GM18907 (cell line): ENCODE data around the gene ABCA4.
"Not testable (repeated sequence)": the region's sequence is repeated elsewhere in the genome, so short reads cannot be mapped to it uniquely, and the experiment has no call there.

Source experiments
- ATAC-seq: cut with Tn5 transposase; IDR thresholded peaks from one replicate; pipeline ENCODE4 v1.9.1; 2021; ENCODE audit warnings: mild to moderate bottlenecking, moderate library complexity; ENCODE audit not compliant: unreplicated experiment

The ABCA4 gene

DNA sequence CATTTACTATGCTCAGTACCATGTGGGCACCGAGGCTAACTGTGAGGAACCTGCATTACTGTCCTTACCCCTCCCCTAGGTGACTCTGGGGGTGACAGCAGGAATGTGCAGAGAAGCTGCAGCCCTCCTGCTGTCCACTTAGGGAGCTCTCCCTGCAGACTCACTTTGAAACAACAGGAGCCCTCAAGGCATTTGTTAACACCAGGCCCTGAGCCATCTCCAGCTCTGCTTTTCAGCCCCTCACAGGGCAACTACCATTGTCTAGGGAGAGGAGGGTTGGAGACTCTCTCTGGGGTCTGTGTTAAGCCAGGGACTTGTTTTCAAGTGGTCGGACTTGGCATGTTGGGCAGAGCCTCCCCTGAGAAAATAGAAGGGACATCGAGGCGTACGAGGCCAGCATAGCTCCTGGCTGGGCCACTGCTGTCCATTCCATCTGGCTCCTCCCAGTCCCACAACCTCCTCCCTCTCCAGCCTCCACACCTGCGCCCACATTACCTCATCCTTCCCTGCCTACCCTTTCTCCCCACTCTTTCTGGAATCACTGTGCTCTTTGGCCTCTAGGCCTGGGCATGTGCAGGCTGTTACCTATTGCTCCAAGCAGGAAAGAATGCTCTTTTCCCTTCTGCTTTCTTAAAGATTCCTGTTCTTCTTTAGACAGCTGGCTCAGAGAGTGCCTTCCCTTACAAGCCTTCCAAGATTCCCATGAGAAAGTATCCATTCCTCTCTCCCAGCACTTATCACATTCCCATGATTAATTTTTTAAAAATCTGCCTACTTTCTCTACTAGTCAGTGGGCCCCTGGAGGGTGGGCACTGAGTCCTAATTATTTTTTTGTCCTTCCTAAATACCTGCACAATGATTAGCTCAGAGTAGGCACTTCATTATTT lies 109.0 kb downstream of the ABCA4 start:
- no peak for ATAC-seq

GRCh38 chr1:94011129-94011528 lies 109.8 kb downstream of the ABCA4 start:
- no peak for ATAC-seq

- ATAC-seq = no peak
Observed at GRCh38 chr1:94009304-94009703, 111.6 kb downstream of the ABCA4 start.

DNA sequence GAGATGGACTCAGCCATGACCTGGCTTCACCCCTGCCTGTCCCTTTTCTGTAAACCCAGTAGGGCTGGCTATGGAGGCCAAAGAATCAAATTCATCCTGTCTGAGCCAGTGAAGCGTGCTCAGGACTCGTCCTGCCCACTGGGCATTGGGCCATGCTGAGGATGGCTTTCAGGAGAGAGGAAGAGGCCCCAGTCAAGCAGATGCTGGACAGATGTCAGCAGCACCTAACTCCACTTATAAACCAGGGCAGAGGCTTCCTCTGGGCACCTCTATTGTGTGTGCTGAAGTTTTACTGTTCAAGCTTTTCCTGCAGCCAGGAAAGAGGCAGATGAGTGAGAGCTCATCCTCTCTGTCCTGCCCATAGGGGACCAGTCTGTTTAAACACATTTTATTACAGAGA lies 114.3 kb downstream of the ABCA4 start:
- no peak for ATAC-seq

GRCh38 chr1:94004924-94005323 lies 116.0 kb downstream of the ABCA4 start:
- ATAC-seq = no peak

GRCh38 chr1:94002046-94002787 lies 118.7 kb downstream of the ABCA4 start:
- ATAC-seq = no peak

DNA sequence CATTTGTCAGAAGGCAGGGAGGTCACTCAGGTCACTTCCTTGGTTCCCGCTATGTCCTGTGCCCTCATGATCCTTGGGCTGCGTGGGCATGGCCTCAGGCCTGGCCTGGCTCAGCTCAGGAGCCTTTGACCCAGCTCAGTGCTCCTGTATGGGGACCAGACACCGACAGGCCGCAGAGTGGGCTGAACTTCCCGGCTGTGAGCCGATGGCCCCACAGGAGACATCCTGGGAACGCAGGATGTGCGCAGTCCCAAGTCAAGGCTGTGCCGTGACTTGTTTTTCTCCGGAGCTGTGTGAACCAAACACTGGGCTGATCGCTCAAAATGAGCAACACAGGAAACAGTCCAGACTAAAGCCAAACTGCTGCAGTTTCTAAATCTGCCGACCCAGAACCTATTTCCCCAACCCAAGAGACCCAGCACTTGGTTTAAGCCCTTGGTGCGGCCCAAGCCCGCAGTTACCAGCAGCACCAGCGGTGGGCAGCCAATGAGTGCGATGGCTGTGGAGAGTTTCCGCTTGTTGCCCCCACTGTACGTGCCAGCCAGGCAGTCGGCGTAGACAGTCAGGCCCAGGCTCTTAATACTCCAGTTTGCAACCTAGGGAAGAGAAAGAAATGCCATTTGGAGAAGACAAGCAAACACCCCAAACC lies 119.4 kb downstream of the ABCA4 start:
- no peak for ATAC-seq

- no peak for ATAC-seq
Observed at GRCh38 chr1:94000510-94001282, 120.3 kb downstream of the ABCA4 start.

DNA sequence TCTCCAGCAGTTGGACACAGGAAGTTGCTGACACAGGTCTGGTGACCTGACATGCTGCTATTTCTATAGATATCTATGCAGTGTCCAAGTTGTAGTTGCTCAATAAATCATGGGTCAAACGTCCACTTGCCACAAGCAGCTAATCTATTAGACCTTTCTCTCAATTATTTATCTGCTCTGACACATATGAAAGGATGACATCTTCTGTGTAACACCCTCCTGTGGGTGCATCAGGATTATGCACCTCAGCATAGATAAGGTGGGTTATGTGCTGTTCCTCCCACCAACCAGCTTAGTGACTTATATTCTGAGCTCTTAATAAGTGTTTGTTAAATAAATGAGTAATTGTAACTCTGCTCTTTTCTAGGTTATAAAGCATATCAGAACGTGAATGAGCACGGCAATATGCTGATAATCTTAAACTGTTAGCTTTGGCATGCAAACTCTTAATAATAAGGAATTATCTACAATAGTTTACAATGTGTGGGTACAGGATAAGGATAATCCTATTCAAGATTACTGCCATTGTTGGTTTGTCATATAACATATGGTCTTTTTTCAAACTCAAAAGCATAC lies 121.0 kb downstream of the ABCA4 start:
- ATAC-seq = no peak

DNA sequence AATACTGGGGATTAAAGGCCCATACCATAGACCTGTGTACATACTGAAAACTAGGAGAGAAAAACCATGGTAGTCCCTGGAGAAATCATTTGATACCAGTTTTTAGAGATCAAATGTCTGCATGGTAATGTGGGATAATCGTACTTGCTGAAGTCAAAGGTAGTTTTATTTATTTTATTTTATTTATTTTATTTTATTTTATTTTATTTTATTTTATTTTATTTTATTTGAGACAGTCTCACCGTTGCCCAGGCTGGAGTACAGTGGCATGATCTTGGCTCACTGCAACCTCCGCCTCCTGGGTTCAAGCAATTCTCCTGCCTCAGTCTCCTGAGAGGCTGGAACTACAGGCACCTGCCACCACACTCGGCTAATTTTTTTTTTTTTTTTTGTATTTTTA lies 122.4 kb downstream of the ABCA4 start:
- ATAC-seq = not testable (repeated sequence)

DNA sequence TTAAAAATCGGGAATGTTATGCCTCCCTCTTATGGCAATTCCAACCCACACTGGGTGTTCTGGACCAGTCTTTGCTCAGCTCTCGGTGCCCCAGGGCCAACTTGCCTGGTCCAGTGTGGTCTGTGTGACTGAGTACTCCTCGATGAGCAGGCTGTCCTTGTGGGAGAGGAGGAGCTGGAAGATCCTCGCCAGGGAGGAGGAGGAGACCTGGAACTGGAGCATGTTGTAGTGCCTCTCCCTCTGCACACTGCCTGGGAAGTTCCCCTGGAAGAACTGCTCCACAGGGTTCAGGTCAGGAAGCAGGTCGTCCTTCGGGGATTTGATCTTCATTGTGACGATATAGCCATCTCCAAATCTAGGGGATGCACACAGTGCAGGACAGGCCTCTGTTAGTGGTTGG lies 123.2 kb downstream of the ABCA4 start:
- no peak for ATAC-seq

GRCh38 chr1:93995837-93996536 lies 125.0 kb downstream of the ABCA4 start:
- ATAC-seq = no peak

GRCh38 chr1:93993731-93994130 lies 127.2 kb downstream of the ABCA4 start:
- no peak for ATAC-seq

- ATAC-seq = no peak
Observed at GRCh38 chr1:93992954-93993353, 128.0 kb downstream of the ABCA4 start.

- no peak for ATAC-seq
Observed at GRCh38 chr1:93992190-93992589, 128.8 kb downstream of the ABCA4 start.

GRCh38 chr1:93991271-93991670 lies 129.7 kb downstream of the ABCA4 start:
- no peak for ATAC-seq

DNA sequence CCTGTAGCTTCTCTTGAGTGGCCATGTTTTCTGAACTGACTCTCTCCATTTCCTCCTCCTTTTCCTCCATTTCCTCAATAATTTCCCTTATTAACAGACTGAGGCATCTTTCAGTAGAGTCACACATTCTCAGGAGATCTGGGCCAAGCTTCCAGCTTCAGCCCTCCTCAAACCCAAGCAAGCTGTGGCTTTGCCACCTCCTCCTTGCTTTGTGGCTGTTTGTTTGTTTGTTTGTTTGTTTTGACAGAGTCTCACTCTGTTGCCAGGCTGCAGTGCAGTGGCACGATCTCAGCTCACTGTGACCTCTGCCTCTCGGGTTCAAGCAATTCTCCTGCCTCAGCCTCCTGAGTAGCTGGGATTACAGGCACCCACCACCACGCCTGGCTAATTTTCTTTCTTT lies 130.5 kb downstream of the ABCA4 start:
- ATAC-seq = not testable (repeated sequence)

DNA sequence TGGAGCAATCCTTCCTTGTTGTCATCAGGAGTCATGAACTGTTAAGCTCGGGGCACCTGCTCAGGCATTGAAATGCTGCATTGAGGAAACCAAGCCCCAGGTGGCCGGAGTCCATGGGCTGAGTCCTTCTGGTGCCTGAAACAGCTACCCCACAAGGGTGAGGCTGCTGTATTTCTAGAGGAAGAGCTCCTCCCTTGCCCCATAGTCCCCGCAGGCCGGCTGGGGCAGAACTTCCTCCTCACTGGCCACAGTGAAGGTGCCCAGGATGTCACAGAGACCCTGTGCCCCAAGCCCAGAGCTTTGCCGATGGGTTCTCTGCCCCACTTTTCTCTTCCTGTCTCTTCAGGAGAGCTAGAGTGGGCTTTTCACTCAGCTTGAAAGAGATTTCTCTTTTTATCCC lies 130.9 kb downstream of the ABCA4 start:
- ATAC-seq = no peak

DNA sequence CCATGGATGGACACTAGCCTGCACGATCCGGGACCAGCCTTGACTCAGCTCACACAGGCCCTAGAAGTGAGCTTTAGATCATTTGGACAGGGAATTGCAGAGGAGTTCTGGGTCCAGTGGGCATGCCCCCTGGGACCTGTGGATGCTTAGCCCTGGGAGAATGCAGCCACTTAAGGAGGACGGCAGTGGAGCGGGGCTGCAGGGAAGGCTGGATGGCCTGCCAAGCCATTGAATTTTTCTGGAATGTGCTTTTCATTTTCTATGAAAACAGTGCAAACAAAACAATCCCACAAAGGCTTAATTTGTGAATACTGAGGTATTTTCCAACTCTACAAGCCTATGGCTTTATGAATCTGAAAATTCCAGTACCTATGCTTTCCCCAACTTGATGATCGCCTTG lies 131.3 kb downstream of the ABCA4 start:
- no peak for ATAC-seq
